Activated naive CD4-positive, alpha-beta T cell treated with anti-CD3 and anti-CD28 coated beads, Interleukin-2, amount 50 U/mL, for 72 hours (primary cell): ENCODE measurements around the gene STKLD1. TPM values are rescaled to one million over a fixed set of nuclear protein-coding genes. Genes with fewer than 3 reads are reported as not detected.
A peak's percentile ranks its signal among the peaks of the same experiment; 100 is the strongest.
"Not testable (repeated sequence)": the region's sequence is repeated elsewhere in the genome, so short reads cannot be mapped to it uniquely, and the experiment has no call there.

Experiments used
- ATAC-seq, 2 donors: fragments of 150-1000 bp; cut with Tn5 transposase; 2 replicates each; pipeline ENCODE4 v1.10.0; 2021; ENCODE audit warnings: mild to moderate bottlenecking in 2 of 2, moderate library complexity in 2 of 2
- DNase-seq, 2 donors: peaks; one replicate each; pipeline ENCODE4 v3.0.0; 2021 to 2022; ENCODE audit warnings: low spot score in 2 of 2
- H3K27ac Mint-ChIP-seq, 2 donors: one replicate each; pipeline ENCODE4 v1.8.0; 2022; ENCODE audit warnings: mild to moderate bottlenecking in 2 of 2, mixed read lengths in 2 of 2
- H3K36me3 Mint-ChIP-seq, 2 donors: one replicate each; pipeline ENCODE4 v1.8.0; 2022; ENCODE audit warnings: mixed read lengths in 2 of 2
- H3K9me3 Mint-ChIP-seq, 2 donors: one replicate each; pipeline ENCODE4 v1.8.0; 2022; ENCODE audit warnings: mixed read lengths in 2 of 2
- total RNA-seq, 2 donors: library from RNA; stranded (reverse); gene quantifications; one replicate each; pipeline ENCODE4 v1.2.3, GENCODE V29; 2022

Gene STKLD1
- 1 to 10 TPM in 1 of 2 donors, not detected in 1; 1.1 TPM for total RNA-seq

DNA sequence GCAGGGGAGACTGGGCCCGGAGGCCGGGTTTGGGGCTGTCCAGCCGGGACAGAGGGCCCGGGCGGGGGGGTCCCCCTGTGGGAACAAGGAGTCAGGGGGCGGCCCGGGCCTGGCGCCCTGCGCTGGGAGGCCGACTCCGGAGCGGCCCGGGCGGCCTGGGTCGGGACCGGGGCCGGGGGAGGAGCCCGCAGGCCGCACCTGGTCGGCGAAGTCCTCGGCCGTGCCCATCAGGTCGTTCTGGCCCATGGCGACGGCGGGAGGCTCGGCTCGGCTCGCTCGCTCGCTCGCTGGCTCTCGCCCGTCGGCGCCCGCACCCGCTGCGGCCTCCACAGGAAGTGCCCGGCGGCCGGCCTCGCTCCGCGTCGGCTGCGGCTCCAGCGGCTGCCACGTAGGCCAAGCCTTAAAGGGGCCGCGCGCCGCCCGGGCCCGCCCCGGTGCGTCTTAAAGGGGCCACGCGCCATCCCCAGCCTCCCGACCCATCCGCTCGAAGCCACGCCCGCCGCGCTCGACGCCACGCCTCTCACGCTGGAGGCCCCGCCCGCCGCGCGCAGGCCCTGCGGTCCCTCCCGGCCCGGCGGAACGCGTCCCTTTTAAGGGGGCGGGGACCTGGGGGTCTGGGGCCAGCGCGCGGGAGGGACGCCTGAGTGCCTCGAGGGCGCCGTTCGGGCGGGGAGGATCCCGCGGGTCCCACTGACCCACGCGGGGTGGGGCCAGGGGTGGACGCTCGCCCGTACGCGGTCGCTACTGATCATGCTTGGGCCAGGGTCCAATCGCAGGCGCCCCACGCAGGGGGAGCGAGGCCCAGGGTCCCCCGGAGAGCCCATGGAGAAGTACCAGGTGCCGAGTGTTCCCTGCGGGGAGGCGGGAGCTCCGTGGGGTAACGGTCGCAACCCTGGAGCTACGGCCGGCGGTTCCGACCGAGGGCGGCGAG, at the start of gene STKLD1, which contains the start of gene SURF4:
Gene STKLD1, plus strand, starts transcription at position 643 of the 931 bp plus-strand sequence. Its CDS starts 108 bp downstream, at position 751.
Gene SURF4, minus strand, starts transcription at position 337 of the 931 bp plus-strand sequence. Its CDS starts 91 bp downstream, at position 246.
- H3K36me3 Mint-ChIP-seq, result peaks cover 23 to 30% of the 10 kb centered on the region in 2 donors
- peak within 1 kb of the TSS; percentile 93 to 98 for H3K27ac Mint-ChIP-seq
- no peaks in the 10 kb centered on the region for H3K9me3 Mint-ChIP-seq
- DNase-seq, result peak; percentile 93 to 99
- ATAC-seq, result peak; percentile 68 to 81

DNA sequence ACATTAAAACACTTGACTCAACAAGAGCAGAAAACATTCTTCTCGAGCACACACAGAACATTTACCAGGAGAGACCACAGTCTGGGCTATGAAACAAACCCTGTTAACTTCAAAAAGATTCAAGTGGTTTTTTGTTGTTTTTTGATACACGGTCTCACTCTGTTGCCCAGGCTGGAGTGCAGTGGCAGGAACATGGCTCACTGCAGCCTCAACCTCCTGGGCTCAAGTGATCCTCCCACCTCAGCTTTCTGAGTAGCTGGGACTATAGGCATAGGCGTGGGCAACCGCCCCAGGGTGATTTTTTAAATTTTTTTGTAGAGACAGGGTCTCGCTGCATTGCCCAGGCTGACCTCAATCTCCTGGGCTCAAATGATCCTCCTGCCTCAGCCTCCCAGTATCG, 49.1 kb upstream of the STKLD1 start:
- not testable (repeated sequence) for ATAC-seq

DNA sequence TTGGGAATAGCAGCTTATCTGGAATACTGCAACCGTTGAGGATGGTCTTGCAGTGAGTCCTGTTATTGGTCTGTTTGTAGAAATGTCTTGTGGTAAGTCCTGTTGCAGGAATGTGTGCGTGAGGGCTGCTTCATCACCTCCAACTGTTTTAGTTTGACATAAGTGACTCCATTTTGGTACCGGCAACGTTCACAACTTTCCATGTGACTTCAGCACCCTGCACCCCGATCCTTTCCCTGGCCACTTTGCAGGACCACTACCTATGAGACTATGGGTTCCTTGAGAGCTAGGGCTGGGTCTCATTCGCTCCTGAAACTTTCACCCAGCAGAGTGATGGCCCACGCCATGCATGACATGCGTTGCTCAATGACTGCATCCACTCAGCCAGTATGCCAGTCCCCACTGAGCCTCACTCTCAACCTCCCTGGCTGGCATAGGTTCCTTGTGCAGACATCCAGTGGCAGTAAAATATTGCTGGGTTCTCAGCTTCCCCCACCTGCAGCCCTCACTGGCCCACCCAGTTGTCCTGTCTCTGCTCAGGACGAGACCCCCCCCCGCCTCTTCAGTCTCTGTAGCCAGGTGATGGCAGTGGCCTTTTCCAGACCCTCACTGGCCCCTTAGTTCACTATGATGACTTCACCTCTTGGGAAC, 48.2 kb upstream of the STKLD1 start:
- ATAC-seq, result peak in 1 of 2 donors; percentile 11
- DNase-seq, result no peak
- Mint-ChIP-seq H3K36me3 (peaks cover 0 to 12% of the 10 kb centered on the region in 2 donors), H3K27ac (peak overlapping the region in 1 of 2 donors; percentile 34), H3K9me3 (no peaks in the 10 kb centered on the region)

More for the DNA sequence above, 49.1 kb upstream of the STKLD1 start:
- peak overlapping the region in 1 of 2 donors; percentile 19 for H3K27ac Mint-ChIP-seq
- not testable (repeated sequence) for DNase-seq, H3K9me3 Mint-ChIP-seq, H3K36me3 Mint-ChIP-seq

DNA sequence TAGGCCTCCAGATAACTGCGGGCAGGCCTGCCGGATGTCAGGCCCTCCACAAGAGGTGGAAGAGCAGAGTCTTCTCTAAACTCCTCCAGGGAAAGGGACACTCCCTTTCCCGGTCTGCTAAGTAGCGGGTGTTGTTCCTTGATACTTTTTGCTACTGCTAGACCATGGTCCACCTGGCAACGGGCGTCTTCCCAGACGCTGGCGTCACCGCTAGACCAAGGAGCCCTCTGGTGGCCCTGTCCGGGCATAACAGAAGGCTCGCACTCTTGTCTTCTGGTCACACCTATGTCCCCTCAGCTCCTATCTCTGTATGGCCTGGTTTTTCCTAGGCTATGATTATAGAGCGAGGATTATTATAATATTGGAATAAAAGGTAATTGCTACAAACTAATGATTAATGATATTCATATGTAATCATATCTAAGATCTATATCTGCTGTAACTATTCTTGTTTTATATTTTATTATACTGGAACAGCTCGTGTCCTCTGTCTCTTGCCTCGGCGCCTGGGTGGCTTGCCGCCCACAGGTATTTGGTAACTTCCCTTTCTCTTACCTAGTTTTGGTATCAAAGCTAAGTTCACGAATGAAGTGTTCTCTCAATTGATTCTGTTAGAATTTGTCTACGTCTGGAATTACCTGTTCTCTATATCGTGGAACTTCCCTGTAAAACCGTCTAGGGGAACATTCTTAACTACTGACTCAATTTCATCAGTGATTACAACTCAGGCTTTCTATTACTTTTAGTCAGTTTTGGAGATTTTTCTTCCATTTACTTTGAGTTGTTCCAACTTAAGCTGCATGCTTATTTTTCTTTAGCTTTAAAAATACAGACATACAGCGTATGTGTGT, 46.6 kb upstream of the STKLD1 start:
- Mint-ChIP-seq H3K36me3 (peaks cover 7 to 19% of the 10 kb centered on the region in 2 donors), H3K27ac (peak overlapping the region in 1 of 2 donors; percentile 34)
- H3K9me3 Mint-ChIP-seq, ATAC-seq: not testable (repeated sequence)
- peak in 1 of 2 donors; percentile 37 for DNase-seq

DNA sequence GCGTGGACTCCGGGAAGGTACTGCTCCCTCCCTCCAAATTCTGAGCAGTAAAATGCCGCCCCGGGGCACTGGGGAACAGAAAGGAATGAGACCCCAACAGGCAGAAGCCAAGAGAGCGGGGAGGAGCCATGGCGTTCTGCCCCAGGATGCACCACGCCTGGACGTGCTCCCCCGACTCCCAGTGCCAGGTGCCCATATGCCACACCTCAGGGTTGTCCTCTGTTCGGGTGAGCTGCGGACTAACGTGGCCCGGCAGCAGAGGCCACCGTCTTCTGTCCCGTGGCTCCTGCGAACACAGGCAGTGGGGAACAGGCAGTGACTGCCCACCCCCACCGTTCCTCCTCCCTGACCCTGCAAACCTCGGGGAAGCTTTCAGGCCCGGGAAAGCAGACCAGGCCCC, 44.9 kb upstream of the STKLD1 start:
- DNase-seq, result no peak
- H3K27ac Mint-ChIP-seq, result peak overlapping the region in 1 of 2 donors; percentile 60
- peaks cover 23 to 36% of the 10 kb centered on the region in 2 donors for H3K36me3 Mint-ChIP-seq
- ATAC-seq, result no peak
- no peaks in the 10 kb centered on the region for H3K9me3 Mint-ChIP-seq

DNA sequence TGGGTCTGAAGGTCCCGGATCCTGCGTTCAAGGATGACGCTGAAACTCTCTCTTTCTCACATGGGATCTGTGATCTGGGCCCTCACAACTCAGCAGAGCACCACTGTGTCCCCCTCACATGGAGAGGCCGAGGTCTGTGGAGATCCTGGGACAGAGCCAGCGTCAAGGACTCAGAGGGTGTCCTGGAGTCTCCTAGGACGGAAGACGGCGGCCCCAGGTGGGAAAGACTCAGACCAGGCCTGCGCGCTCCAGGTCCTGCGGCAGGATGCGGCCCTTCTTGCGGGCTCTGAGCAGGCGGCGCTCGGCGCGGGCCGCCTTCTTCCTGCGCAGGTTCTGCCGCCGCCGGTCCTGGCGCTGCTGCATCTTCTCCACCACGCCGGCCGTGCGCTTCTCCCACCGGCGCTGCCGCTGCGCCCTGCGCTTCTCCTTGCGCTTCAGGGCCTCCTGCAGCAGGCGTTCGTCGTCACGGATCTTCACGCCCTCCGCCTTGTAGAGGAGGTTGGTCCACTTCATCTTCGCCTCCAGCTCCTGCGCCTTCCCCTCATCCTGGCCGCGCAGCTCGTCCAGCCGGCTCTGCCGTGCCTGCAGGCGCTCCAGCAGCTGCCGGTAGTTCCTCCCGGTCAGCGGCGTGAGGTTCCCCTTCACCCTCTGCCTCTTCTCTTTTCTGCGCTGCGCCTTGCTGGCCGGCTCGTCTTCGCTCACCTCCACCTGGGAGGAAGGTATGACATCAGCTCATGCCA, 44.4 kb upstream of the STKLD1 start:
- Mint-ChIP-seq H3K36me3 (peaks cover 24 to 37% of the 10 kb centered on the region in 2 donors), H3K27ac (peak overlapping the region in 1 of 2 donors; percentile 60), H3K9me3 (no peaks in the 10 kb centered on the region)
- ATAC-seq (no peak), DNase-seq (no peak)

DNA sequence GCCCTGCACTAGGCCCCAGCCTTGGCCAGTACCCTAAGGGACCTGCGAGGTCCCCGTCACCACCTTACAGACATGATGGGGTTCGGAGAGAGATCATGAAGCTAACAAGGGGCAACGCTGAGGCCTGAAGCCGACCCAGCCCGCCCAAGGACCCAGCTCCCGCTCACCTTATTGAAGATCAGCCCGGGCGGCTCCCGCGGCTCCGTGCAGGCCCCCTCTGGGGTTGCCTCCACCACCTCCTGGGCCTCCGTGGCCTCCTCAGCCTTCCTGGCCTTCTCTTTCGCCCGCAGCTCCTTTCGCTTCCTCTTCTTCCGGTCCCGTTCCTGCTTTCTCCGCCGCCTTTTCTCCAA, 43.8 kb upstream of the STKLD1 start:
- DNase-seq (no peak), ATAC-seq (no peak)
- H3K9me3 Mint-ChIP-seq, result no peaks in the 10 kb centered on the region
- H3K36me3 Mint-ChIP-seq, result peaks cover 24 to 37% of the 10 kb centered on the region in 2 donors
- H3K27ac Mint-ChIP-seq, result no peak overlapping the region

DNA sequence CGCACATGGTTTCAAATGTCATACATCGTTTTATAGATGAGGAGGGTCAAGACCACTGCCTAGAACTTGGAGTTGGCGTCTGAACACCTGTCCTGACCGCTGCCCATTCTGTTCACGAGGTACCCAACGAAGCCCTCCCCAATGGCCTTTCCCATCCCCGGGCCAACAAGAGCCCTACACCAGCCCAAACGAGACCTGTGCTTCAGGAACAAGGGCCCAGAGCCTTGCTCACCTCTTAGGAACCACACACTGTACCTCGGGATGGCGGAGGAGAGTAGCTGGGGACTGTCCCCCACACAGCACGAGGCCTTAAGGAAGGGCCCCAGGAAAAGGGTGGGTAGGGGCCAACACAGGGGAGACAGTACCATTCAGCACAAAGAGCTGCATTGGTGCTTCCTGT, 43.2 kb upstream of the STKLD1 start:
- H3K9me3 Mint-ChIP-seq, result no peaks in the 10 kb centered on the region
- peaks cover 24 to 37% of the 10 kb centered on the region in 2 donors for H3K36me3 Mint-ChIP-seq
- DNase-seq, result no peak
- ATAC-seq, result no peak
- H3K27ac Mint-ChIP-seq, result no peak overlapping the region

DNA sequence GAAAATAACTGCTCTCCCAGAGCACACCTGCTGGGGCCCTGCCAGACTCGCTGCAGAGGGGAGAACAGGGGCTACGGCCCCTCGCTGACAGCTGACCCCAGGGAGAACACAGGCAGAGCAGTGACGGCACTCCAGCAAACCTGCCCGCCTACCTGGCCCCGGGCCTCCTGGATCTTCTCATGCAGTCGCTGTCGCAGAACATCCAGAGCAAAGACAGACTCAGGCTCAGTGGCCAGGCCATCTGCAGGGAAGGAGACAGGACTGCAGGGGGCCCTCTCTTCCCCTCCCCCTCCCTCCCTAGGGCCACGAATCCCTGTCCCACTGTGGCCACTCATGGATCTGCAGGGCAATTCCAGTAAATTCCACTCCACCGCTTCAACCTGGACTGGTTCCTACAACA, 42.6 kb upstream of the STKLD1 start:
- ATAC-seq (no peak), DNase-seq (no peak)
- H3K27ac Mint-ChIP-seq, result peak overlapping the region; percentile 67 to 88
- no peaks in the 10 kb centered on the region for H3K9me3 Mint-ChIP-seq
- peaks cover 24 to 37% of the 10 kb centered on the region in 2 donors for H3K36me3 Mint-ChIP-seq

DNA sequence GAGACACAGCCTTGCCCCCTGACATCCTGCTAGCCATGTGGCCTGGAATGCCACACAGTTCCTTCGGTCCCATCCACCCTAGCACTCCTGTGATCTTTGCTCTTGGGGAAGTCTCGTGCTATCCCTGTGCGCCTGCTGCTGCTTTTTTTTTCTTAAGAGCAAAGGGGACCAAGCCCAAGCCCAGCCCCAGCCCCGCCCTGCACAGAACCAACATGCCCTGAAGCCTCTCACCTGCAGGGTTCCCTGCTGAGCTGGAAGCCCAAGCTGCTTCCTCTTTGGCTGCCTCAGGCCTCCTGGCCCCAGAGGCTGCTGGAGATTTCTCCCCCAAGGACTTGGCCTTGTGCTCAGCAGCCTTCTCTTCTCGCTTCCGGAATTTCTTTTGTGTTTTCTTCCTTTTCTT, 42.0 kb upstream of the STKLD1 start:
- no peaks in the 10 kb centered on the region for H3K9me3 Mint-ChIP-seq
- DNase-seq (no peak), ATAC-seq (no peak)
- H3K27ac Mint-ChIP-seq, result peak overlapping the region; percentile 67 to 88
- H3K36me3 Mint-ChIP-seq, result peaks cover 24 to 42% of the 10 kb centered on the region in 2 donors

DNA sequence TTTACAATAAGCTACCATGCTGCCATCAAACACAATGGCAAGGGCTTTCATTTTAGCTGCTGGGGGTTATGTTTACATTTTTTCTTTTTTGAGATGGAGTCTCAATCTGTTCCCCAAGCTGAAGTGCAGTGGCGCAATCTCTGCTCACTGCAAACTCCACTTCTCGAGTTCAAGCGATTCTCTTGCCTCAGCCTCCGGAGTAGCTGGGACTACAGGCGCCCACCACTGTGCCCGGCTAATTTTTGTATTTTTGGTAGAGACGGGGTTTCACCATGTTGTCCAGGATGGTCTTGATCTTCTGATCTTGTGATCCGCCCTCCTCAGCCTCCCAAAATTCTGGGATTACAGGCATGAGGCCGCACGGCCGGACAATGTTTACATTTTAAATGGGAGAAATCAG, 41.3 kb upstream of the STKLD1 start:
- peak overlapping the region; percentile 87 to 88 for H3K27ac Mint-ChIP-seq
- H3K36me3 Mint-ChIP-seq, result peaks cover 24 to 47% of the 10 kb centered on the region in 2 donors
- ATAC-seq, H3K9me3 Mint-ChIP-seq, DNase-seq: not testable (repeated sequence)

DNA sequence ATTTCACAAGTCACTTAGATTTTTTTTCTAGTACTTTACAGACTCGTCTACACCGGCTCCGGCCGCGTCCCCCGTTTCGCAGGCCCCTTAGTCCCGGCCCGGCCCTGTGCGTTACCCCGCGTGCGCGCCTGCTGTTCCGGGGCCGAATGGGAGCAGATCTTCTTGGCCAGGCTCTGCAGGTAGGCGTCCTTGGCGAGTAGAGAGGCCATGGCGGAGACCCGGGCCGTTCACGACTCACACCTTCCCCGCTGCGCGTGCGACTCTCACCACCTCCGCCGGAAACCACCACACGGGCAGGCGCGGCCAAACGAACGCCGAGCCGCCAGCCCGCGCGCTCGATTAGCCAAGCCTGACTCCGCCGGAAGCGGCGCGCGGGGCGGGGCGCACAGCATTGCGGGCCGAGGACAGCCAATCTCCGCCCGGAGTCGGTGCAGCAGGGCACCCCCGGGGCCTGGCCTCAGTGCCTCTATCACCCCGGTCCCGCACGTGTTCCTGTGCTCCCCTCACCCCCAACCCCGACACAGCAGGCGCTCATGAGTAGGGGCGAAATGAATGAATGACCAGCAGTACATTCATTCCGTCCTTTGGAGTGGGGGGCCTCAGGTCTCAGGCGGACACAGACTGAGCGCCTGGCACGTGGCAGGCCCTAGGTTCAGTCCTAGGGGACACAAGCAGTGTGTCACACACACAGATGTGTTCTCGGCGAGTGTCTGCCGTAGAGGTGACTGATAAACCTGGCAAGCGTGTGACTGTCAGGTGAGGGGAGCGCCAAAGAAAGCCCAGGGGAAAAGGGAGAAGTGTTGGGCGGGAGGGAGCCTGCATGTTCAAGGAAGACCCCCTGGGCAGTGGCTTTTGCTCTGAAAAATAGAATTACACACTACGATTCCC, 40.0 kb upstream of the STKLD1 start, which contains the start of gene SURF6:
Gene SURF6, minus strand, starts transcription at position 265 of the 888 bp plus-strand sequence. Its CDS starts 56 bp downstream, at position 209.
- Mint-ChIP-seq H3K27ac (peak within 1 kb of the TSS; percentile 88 to 93), H3K36me3 (peaks cover 31 to 44% of the 10 kb centered on the region in 2 donors), H3K9me3 (no peaks in the 10 kb centered on the region)
- DNase-seq (peak; percentile 97), ATAC-seq (peak; percentile 96)

DNA sequence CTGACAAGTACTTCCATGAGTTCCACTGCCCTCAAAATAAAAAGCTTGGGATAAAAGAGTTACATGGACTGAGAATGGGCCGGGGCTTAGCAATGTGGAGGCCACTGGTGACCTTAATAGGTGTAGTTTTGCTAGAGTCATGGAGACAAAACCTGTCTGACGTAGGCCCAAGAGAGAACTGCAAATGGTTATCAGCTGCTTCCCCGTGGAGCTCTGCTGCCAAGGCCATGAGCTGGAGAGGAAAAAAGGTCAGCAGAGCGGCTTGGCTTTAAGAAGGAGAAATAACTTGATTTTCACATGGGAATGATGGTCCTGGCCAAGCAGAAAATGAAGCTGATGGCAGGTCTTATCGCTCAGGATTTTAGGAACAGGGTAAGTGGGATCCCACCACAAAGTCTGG, 36.5 kb upstream of the STKLD1 start:
- H3K9me3 Mint-ChIP-seq, result no peaks in the 10 kb centered on the region
- no peak for DNase-seq
- no peak for ATAC-seq
- H3K27ac Mint-ChIP-seq, result peak overlapping the region; percentile 68 to 81
- H3K36me3 Mint-ChIP-seq, result peaks cover 23 to 27% of the 10 kb centered on the region in 2 donors

DNA sequence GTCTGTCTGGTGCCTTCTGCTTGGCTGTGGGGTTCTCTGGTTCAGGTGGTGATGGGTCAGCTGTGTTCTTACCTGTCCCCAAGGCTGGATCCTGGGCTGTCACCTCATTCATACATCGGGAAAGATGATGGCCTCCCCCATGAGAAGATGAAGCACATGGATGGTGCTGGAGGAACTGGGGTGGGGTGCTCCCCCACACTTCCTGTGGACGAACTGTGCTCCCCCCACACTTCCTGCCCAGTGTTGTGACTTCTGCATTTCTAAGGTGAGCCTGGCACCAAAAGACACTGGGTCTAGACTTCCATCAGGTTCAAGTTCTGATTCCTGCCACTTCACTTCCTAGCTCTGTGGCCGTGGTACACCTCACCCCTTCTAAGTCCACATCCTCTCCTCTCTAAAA, 35.9 kb upstream of the STKLD1 start:
- Mint-ChIP-seq H3K9me3 (no peaks in the 10 kb centered on the region), H3K36me3 (peaks cover 18 to 21% of the 10 kb centered on the region in 2 donors), H3K27ac (peak overlapping the region; percentile 68 to 87)
- no peak for DNase-seq
- no peak for ATAC-seq

DNA sequence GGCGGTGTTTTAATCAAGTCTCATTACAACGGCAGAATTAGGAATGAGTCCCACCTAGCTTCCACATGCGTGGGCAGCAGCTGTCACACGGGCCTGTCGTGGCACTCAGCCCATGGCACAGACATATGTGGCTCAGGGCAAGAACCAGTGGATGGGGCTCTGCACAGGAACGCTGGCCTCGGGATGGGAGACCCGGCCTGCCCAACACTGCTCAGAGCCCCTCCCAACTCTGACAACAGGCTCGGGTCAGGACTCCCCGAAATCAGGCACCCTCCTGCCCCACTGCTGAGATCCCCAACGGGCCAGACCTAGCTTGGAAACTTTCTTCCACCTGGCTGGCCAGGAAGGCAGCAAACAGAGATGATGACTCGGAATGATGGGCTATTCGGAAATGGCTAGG, 35.2 kb upstream of the STKLD1 start:
- ATAC-seq, result no peak
- H3K9me3 Mint-ChIP-seq, result no peaks in the 10 kb centered on the region
- H3K36me3 Mint-ChIP-seq, result peaks cover 12 to 14% of the 10 kb centered on the region in 2 donors
- no peak for DNase-seq
- peak overlapping the region; percentile 68 to 87 for H3K27ac Mint-ChIP-seq
